ENCODE data around the gene CDH13.

CDH13 gene

GRCh38 chr16:83602761-83603722 lies 976.3 kb downstream of the CDH13 start:
- no peak for DNase-seq

GRCh38 chr16:83603723-83604570 lies 977.2 kb downstream of the CDH13 start:
- DNase-seq = no peak

GRCh38 chr16:83606486-83607030 lies 979.8 kb downstream of the CDH13 start:
- DNase-seq = no peak

- DNase-seq = no peak
Observed at GRCh38 chr16:83609178-83609577, 982.4 kb downstream of the CDH13 start.

GRCh38 chr16:83615141-83615952 lies 988.6 kb downstream of the CDH13 start:
- DNase-seq = no peak

- DNase-seq = no peak
Observed at GRCh38 chr16:83615953-83616350, 989.2 kb downstream of the CDH13 start.

GRCh38 chr16:83619381-83620150 lies 992.8 kb downstream of the CDH13 start:
- DNase-seq = no peak

- DNase-seq = no peak
Observed at GRCh38 chr16:83622010-83622409, 995.2 kb downstream of the CDH13 start.

GRCh38 chr16:83623091-83623730 lies 996.4 kb downstream of the CDH13 start:
- peak; percentile 30 for DNase-seq

GRCh38 chr16:83623892-83624291 lies 997.1 kb downstream of the CDH13 start:
- DNase-seq = peak; percentile 42

GRCh38 chr16:83624429-83625120 lies 997.8 kb downstream of the CDH13 start:
- DNase-seq = no peak

- no peak for DNase-seq
Observed at GRCh38 chr16:83626204-83626603, 999.4 kb downstream of the CDH13 start.

- no peak for DNase-seq
Observed at GRCh38 chr16:83626676-83627075, 999.9 kb downstream of the CDH13 start.

GRCh38 chr16:83627996-83628395 lies 1001.2 kb downstream of the CDH13 start:
- no peak for DNase-seq

GRCh38 chr16:83629426-83629825 lies 1002.7 kb downstream of the CDH13 start:
- no peak for DNase-seq

- DNase-seq = no peak
Observed at GRCh38 chr16:83629836-83630235, 1003.1 kb downstream of the CDH13 start.

- no peak for DNase-seq
Observed at GRCh38 chr16:83630979-83631378, 1004.2 kb downstream of the CDH13 start.

- no peak for DNase-seq
Observed at GRCh38 chr16:83633286-83633685, 1006.5 kb downstream of the CDH13 start.

- no peak for DNase-seq
Observed at GRCh38 chr16:83648347-83648746, 1021.6 kb downstream of the CDH13 start.

GRCh38 chr16:83651871-83652270 lies 1025.1 kb downstream of the CDH13 start:
- no peak for DNase-seq

GRCh38 chr16:83652943-83653342 lies 1026.2 kb downstream of the CDH13 start:
- DNase-seq = no peak

All from NCI-H345 (cell line).